Measurements from ENCODE around the gene PDE6B.

The PDE6B gene

GRCh38 chr4:708631-708933, 83.2 kb downstream of the PDE6B start:
- DNase-seq = no peak

- no peak for DNase-seq
These were observed 84.0 kb downstream of the PDE6B start for GRCh38 chr4:709348-709747.

GRCh38 chr4:710116-710515, 84.7 kb downstream of the PDE6B start:
- DNase-seq = no peak

GRCh38 chr4:710916-711315, 85.5 kb downstream of the PDE6B start:
- DNase-seq = no peak

GRCh38 chr4:712093-712492, 86.7 kb downstream of the PDE6B start:
- DNase-seq = no peak

- no peak for DNase-seq
These were observed 87.7 kb downstream of the PDE6B start for GRCh38 chr4:712916-713632.

- DNase-seq = no peak
These were observed 88.7 kb downstream of the PDE6B start for GRCh38 chr4:714087-714486.

GRCh38 chr4:717601-718320, 92.4 kb downstream of the PDE6B start:
- DNase-seq = no peak

- DNase-seq = no peak
These were observed 93.1 kb downstream of the PDE6B start for GRCh38 chr4:718460-718859.

Measured in cortex of kidney (tissue), 1 donor.